NCI-H2107 (cell line): ENCODE measurements around the gene TAF12.
"Not testable (repeated sequence)": the region's sequence is repeated elsewhere in the genome, so short reads cannot be mapped to it uniquely, and the experiment has no call there.

ENCODE experiments used
- DNase-seq: peaks from one replicate; lab custom pipeline; 2025; lab: John Stamatoyannopoulos, UW

TAF12 gene

GRCh38 chr1:28642847-28643635 lies at the start of gene TAF12:
TAF12 (minus strand) TSS chr1:28643067; CDS start chr1:28622081, 20,986 bp downstream.
- peak; percentile 97 for DNase-seq

- DNase-seq, result not testable (repeated sequence)
These were observed 48.8 kb upstream of the TAF12 start for GRCh38 chr1:28691627-28692026.

- no peak for DNase-seq
These were observed 42.1 kb upstream of the TAF12 start for GRCh38 chr1:28684937-28685336.

GRCh38 chr1:28682840-28683239 lies 40.0 kb upstream of the TAF12 start:
- DNase-seq, result no peak

- no peak for DNase-seq
These were observed 37.3 kb upstream of the TAF12 start for GRCh38 chr1:28680151-28680550.

- DNase-seq, result no peak
These were observed 33.0 kb upstream of the TAF12 start for GRCh38 chr1:28675924-28676257.

GRCh38 chr1:28672971-28673370 lies 30.1 kb upstream of the TAF12 start:
- DNase-seq, result not testable (repeated sequence)

GRCh38 chr1:28671254-28671780 lies 28.4 kb upstream of the TAF12 start:
- no peak for DNase-seq

DNA sequence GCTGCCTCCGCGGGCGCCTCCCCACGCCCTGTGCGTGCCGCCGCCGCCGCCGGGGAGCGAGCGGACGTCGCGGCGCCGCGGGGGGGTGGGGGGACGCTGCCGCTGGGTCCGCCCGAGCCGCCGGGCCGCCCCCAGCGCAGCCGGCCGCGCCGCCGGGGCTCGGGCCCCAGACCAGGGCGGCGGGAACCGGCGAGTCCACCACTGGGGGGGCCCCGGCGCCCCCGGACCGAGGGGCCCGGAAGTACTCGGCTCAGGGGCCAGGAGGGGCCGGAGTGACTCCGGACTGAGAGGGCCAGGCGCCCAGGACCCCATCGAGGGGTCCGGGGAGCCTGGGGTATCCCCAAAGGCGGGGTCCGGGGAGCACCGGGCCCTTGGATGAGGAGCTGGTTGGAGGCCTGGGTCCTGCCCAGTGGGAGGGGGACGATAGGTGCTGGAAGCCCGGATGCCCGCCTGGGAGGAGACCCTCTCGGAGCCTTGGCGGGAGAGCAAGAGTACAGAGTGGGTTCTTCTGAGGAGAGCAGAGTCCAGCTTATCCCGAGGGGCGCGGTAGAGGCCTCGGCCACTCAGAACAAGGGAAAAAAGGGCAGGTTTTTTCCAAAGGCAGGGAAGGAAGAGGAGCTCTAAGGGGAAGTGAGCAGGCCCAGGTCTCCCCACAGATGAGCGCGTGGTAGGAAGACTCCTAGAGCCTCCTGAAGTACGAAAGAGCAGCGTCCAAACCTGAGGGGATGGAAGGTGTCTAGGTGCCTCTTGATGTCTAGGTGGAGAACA lies 26.3 kb upstream of the TAF12 start:
- no peak for DNase-seq

GRCh38 chr1:28668191-28668955 lies 25.5 kb upstream of the TAF12 start, which contains the start of gene GMEB1:
GMEB1 (plus strand) TSS chr1:28668784; CDS start chr1:28683613, 14,829 bp downstream.
- DNase-seq, result peak; percentile 93

DNA sequence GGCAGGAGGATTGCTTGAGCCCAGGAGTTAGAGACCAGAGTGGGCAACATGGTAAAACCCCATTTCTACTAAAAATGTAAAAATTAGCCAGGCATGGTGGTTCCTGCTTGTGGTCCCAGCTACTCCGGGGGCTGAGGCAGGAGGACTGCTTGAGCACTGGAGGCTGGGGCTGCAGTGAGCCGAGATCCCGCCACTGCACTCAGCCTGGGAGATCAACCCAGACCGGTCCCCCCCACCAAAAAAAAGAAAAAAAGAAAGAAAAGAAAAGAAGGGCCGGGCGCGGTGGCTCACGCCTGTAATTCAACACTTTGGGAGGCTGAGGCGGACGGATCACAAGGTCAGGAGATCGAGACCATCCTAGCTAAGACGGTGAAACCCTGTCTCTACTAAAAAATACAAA lies 23.9 kb upstream of the TAF12 start:
- no peak for DNase-seq

DNA sequence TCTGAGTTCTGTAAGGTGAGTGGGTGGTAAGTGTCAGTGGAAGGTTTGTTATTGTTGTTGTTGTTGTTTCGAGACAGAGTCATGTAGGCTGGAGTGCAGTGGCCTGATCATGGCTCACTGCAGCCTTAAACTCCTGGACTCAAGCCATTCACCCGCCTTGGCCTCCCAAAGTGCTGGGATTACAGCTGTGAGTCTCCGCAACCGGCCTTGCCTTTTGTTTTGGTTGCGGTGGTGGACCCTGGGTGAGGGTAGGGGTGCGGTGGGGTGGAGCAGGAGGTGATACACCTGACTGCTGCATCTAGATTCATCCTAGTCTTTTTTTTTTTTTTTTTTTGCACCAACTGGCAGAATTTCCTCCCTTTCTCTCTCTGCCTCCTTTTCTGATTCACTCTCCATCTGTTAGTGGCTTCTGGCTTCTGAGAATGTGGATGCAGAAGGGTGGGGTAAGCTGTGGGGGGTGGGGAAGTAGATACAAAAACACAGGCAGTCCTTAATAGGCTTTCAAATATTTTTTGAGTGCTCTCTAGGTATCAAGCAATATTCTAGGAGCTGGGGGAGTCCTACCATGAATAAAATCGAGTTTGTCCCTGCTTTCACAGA lies 21.1 kb upstream of the TAF12 start:
- DNase-seq, result no peak

DNA sequence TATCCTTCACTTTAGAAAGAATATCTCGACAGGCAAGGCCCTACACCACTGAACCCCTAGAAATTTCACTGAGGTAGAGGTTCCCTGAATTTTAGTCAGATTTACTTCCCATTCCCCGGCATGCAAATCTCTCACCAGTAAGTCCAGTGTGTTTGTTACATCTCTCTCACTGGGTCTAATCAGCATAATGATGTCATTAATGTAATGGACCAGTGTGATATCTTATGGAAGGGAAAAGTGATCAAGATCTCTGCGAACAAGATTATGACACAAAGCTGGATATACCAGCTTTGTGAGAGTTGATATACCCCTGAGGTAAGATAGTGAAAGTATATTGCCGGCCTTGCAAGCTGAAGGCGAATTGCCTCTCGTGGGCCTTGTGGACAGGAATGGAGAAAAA lies 13.5 kb upstream of the TAF12 start:
- no peak for DNase-seq

DNA sequence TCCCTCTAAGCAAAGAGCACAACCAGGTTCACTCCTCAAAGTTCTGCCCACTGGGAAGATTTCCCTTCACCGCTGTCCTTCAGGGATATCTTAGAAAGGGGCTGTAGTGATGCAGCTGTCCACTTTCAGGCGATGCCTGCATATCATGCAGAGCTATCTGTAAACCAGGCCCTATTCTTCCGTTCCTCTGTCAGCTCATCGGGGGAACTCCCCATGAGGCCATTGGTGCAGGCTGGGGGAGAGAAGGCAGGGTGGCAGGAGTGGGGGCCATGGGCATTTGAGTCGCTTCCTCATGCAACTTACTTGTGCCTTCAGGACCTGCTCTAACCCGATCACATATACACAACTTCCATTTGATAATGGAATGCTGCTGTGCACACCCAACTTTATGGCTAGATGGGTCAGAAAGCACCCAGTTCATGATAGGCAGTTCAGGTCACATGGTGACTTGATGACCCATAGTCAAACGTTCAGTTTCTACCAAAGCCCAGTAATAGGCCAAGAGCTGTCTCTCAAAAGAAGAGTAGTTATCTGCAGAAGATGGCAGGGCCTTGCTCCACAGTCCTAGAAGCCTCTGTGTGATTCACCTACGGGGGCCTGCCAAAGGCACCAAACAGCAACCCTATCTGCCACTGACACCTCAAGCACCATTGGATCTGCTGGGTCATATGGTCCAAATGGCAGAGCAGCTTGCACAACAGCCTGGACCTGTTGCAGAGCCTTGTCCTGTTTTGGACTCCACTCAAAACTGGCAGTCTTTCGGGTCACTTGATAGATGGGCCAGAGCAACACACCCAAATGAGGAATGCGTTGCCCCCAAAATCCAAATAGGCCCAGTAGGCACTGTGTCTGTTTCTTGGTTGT lies 12.8 kb upstream of the TAF12 start:
- not testable (repeated sequence) for DNase-seq

DNA sequence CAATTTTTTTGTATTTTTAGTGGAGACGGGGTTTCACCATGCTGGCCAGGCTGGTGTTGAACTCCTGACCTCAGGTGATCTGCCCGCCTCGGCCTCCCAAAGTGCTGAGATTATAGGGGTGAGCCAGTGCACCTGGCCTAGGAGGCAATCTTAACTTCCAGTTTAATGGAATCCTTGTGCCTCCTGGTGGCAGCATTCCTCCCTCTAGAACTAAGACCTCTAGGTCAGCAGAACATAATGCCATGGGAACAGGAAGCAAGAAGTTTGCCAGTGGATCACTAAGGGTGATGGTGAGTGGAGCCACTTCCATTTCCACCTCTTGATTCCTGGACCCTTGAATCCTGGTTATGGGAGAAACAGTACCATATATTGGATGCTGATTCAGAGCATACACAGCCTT lies 11.0 kb upstream of the TAF12 start:
- not testable (repeated sequence) for DNase-seq

GRCh38 chr1:28653063-28653462 lies 10.2 kb upstream of the TAF12 start:
- DNase-seq, result not testable (repeated sequence)

- DNase-seq, result peak; percentile 96
These were observed 5.8 kb upstream of the TAF12 start, which contains the start of gene RNU11 for GRCh38 chr1:28648474-28649198. RNU11 (plus strand) TSS chr1:28648600.

GRCh38 chr1:28648008-28648473 lies 5.2 kb upstream of the TAF12 start:
- peak; percentile 92 for DNase-seq

DNA sequence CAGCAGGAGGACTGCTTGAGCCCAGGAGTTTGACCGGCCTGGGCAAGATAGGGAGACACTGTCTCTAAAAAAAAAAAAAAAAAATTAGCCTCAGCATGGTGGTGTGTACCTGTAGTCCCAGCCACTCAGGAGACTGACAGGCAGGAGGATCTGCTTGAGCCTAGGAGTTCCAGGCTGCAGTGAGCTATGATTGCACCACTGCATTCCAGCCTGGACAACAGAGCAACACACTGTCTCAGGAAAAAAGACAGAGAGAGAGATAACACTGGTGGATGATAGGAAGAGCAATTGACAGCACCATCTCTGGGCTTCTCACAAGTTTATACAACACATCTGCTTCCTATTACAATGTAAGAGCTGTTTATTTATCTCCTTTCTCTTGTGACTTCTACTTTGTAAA lies 3.2 kb upstream of the TAF12 start:
- no peak for DNase-seq

GRCh38 chr1:28645406-28645805 lies 2.5 kb upstream of the TAF12 start:
- not testable (repeated sequence) for DNase-seq
